Uterus (tissue), 2 donors: ENCODE measurements around the gene SCD5.

Experiments used
- POLR2A ChIP-seq, 2 donors: fragments of 450-650 bp; IDR thresholded peaks; one replicate each; pipeline ENCODE4 v1.6.1; 2016; ENCODE audit warnings: antibody characterized with exemption in 2 of 2, mild to moderate bottlenecking in 1 of 2, moderate library complexity in 1 of 2
- TF ChIP-seq, protein P1 (sequence below), 4 experiments: fragments of 200-600 bp in 2 of 4; fragments of 450-650 bp in 2 of 4; sonication (generic) in 2 of 4; IDR thresholded peaks; one replicate each; pipeline ENCODE4 v1.5.1; 2016 to 2019; ENCODE audit warnings: antibody characterized with exemption in 4 of 4, mild to moderate bottlenecking in 2 of 4, moderate library complexity in 1 of 4

DNA sequence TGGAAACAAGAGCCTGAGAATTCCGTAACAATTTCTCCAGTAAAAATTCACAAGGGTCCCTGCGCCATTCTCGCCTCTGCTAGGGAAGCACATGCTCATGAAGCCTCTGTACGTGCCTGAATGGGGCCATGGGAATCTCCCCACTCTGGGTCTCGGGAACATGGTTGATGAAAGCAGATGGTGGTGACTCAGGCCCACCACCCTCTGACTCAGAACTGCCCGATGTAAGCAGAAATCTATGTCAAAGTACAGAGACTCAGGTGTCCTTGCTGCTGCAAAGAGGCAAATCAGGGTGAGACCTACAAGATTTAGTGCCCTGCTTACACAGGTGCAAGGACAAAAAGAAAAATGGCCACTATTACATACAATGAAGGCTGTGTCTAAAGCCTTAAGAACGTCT, 65.0 kb downstream of the SCD5 start:
- TF ChIP-seq, protein P1, sequence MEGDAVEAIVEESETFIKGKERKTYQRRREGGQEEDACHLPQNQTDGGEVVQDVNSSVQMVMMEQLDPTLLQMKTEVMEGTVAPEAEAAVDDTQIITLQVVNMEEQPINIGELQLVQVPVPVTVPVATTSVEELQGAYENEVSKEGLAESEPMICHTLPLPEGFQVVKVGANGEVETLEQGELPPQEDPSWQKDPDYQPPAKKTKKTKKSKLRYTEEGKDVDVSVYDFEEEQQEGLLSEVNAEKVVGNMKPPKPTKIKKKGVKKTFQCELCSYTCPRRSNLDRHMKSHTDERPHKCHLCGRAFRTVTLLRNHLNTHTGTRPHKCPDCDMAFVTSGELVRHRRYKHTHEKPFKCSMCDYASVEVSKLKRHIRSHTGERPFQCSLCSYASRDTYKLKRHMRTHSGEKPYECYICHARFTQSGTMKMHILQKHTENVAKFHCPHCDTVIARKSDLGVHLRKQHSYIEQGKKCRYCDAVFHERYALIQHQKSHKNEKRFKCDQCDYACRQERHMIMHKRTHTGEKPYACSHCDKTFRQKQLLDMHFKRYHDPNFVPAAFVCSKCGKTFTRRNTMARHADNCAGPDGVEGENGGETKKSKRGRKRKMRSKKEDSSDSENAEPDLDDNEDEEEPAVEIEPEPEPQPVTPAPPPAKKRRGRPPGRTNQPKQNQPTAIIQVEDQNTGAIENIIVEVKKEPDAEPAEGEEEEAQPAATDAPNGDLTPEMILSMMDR (IDR thresholded peaks at IDR 0.05) = no peak
- no peak for TF ChIP-seq POLR2A (IDR thresholded peaks at IDR 0.05)
